ENCODE results near the gene PDIA4. TPM values are rescaled to one million over a fixed set of nuclear protein-coding genes. Genes with fewer than 3 reads are reported as not detected.
"Not testable (repeated sequence)": the region's sequence is repeated elsewhere in the genome, so short reads cannot be mapped to it uniquely, and the experiment has no call there.

PDIA4 gene
- total and polyA plus RNA-seq, 4 experiments from 2014 or later: 82.8 to 125 (median 94.5) TPM

GRCh38 chr7:148979827-148980226 is 48.5 kb downstream of the PDIA4 start:
- Histone ChIP-seq H3K4me1 (ENCODE audit: insufficient read depth, low read length) (peaks cover 13% of the 10 kb centered on the region), H3K9me3 (ENCODE audit: control insufficient read depth in 1 of 2, low read length in 2 of 2) (no peaks in the 10 kb centered on the region), H3K27me3 (ENCODE audit: insufficient read depth, low read length) (no peaks in the 10 kb centered on the region), H3K4me3 (ENCODE audit: low read length in 2 of 2) (no peak overlapping the region), H3K27ac (ENCODE audit: low read depth, low read length) (no peak overlapping the region), H3K36me3 (ENCODE audit: insufficient read depth, low read length) (no peaks in the 10 kb centered on the region)
- POLR2A ChIA-PET (ENCODE audit: partially characterized antibody): no interaction called here
- peaks cover 2 to 5% of the 10 kb centered on the region in 2 donors for H3K27me3 Mint-ChIP-seq
- DNase-seq: peak; percentile 40 to 60 (median 57)
- intact Hi-C loops (cut with micrococcal nuclease): loop anchor here (5.0 to 10.0 kb wide), 2 partner anchors 283 to 285 kb away; partner anchors contain the start of genes CUL1 and ZNF783
- CTCF ChIA-PET (ENCODE audit: partially characterized antibody): no interaction called here
- H3K4me1 Mint-ChIP-seq: peaks cover 25 to 40% (median 34%) of the 10 kb centered on the region in 4 donors
- peak overlapping the region; percentile 40 to 84 (median 58) for H3K27ac Mint-ChIP-seq
- peak overlapping the region; percentile 22 to 71 (median 53) for H3K4me3 Mint-ChIP-seq
- H3K36me3 Mint-ChIP-seq: peaks cover 0 to 8% of the 10 kb centered on the region in 2 donors
- peaks cover 0 to 8% (median 0%) of the 10 kb centered on the region in 8 donors for H3K9me3 Mint-ChIP-seq

DNA sequence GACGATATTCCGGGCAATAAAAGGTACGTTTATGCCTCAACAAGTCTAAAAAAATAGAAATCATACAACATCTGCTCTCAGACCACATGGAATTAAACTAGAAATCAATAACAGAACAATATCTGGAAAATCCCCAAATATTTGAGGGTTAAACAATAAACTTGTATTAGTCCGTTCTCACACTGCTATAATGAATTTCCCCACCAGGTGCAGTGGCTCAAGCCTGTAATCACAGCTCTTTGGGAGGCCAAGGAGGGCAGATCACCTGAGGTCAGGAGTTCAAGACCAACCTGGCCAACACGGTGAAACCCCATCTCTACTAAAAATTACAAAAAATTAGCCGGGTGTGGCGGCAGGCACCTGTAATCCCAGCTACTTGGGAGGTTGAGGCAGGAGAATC is 49.2 kb downstream of the PDIA4 start:
- Mint-ChIP-seq H3K27ac (peak overlapping the region in 4 of 7 donors; percentile 7 to 84 (median 30)), H3K4me3 (peak overlapping the region in 4 of 8 donors; percentile 2 to 45 (median 28))
- H3K9me3 Mint-ChIP-seq: not testable (repeated sequence)

GRCh38 chr7:148978091-148978490 is 50.2 kb downstream of the PDIA4 start:
- Histone ChIP-seq H3K4me1 (ENCODE audit: insufficient read depth, low read length) (no peaks in the 10 kb centered on the region), H3K36me3 (ENCODE audit: insufficient read depth, low read length) (no peaks in the 10 kb centered on the region), H3K27me3 (ENCODE audit: insufficient read depth, low read length) (no peaks in the 10 kb centered on the region), H3K4me3 (ENCODE audit: low read length in 2 of 2) (no peak overlapping the region), H3K9me3 (ENCODE audit: control insufficient read depth in 1 of 2, low read length in 2 of 2) (no peaks in the 10 kb centered on the region), H3K27ac (ENCODE audit: low read depth, low read length) (no peak overlapping the region)
- ChIA-PET POLR2A (ENCODE audit: partially characterized antibody) (no interaction called here), CTCF (ENCODE audit: partially characterized antibody) (no interaction called here)
- Mint-ChIP-seq H3K4me1 (peaks cover 10 to 23% (median 19%) of the 10 kb centered on the region in 4 donors), H3K4me3 (no peak overlapping the region), H3K9me3 (no peaks in the 10 kb centered on the region), H3K36me3 (peaks cover 0 to 3% of the 10 kb centered on the region in 2 donors), H3K27ac (peak overlapping the region in 2 of 7 donors; percentile 14 to 63), H3K27me3 (no peaks in the 10 kb centered on the region)
- no peak for DNase-seq
- intact Hi-C loops (cut with micrococcal nuclease): no loop called here

More for the DNA sequence above, 49.2 kb downstream of the PDIA4 start:
- H3K36me3 ChIP-seq (ENCODE audit: insufficient read depth, low read length); H3K4me1 ChIP-seq (ENCODE audit: insufficient read depth, low read length); intact Hi-C loops (cut with micrococcal nuclease); H3K9me3 ChIP-seq (ENCODE audit: control insufficient read depth in 1 of 2, low read length in 2 of 2); DNase-seq; H3K27me3 ChIP-seq (ENCODE audit: insufficient read depth, low read length); H3K27ac ChIP-seq (ENCODE audit: low read depth, low read length); H3K4me3 ChIP-seq (ENCODE audit: low read length in 2 of 2); POLR2A ChIA-PET (ENCODE audit: partially characterized antibody); H3K36me3 Mint-ChIP-seq; H3K27me3 Mint-ChIP-seq; CTCF ChIA-PET (ENCODE audit: partially characterized antibody): not testable (repeated sequence)
- H3K4me1 Mint-ChIP-seq: peaks cover 17 to 33% (median 27%) of the 10 kb centered on the region in 4 donors

- Histone ChIP-seq H3K4me3 (ENCODE audit: low read length in 2 of 2) (no peak overlapping the region), H3K4me1 (ENCODE audit: insufficient read depth, low read length) (no peaks in the 10 kb centered on the region), H3K9me3 (ENCODE audit: control insufficient read depth in 1 of 2, low read length in 2 of 2) (no peaks in the 10 kb centered on the region), H3K27me3 (ENCODE audit: insufficient read depth, low read length) (no peaks in the 10 kb centered on the region), H3K36me3 (ENCODE audit: insufficient read depth, low read length) (no peaks in the 10 kb centered on the region), H3K27ac (ENCODE audit: low read depth, low read length) (no peak overlapping the region)
- ChIA-PET CTCF (ENCODE audit: partially characterized antibody) (interaction anchor here (0.5 to 3.6 kb wide), 4 partner anchors 12 to 471 kb away, joined by 3 to 15 read pairs (median 3); no protein-coding TSS in a partner anchor), POLR2A (ENCODE audit: partially characterized antibody) (no interaction called here)
- intact Hi-C loops (cut with micrococcal nuclease): no loop called here
- H3K4me3 Mint-ChIP-seq: no peak overlapping the region
- no peak for DNase-seq
- peaks cover 9 to 20% (median 11%) of the 10 kb centered on the region in 4 donors for H3K4me1 Mint-ChIP-seq
- peaks cover 0 to 4% of the 10 kb centered on the region in 2 donors for H3K36me3 Mint-ChIP-seq
- no peaks in the 10 kb centered on the region for H3K9me3 Mint-ChIP-seq
- H3K27me3 Mint-ChIP-seq: peaks cover 0 to 2% of the 10 kb centered on the region in 2 donors
- H3K27ac Mint-ChIP-seq: no peak overlapping the region
Observed at GRCh38 chr7:148975896-148976295, 52.4 kb downstream of the PDIA4 start.

DNA sequence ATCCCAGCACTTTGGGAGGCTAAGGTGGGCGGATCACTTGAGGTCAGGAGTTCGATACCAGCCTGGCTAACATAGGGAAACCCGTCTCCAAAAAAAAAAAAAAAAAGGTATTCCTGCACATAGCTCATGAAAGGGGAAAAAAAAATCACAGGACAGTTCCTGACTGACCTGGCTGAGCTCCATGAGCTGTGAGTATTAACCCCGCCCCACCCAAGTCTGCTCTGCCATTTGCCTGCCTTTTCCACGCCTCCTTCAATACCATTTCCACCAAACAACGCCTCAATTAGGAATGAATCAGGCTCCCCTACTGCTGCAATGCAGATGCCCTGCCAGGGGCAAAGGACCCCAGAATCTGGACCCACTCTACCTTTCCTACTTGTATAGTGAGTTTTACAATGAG is 55.0 kb downstream of the PDIA4 start:
- no peak overlapping the region for H3K27ac Mint-ChIP-seq
- no peak overlapping the region for H3K4me3 ChIP-seq (ENCODE audit: low read length in 2 of 2)
- peaks cover 0 to 4% (median under 1%) of the 10 kb centered on the region in 4 donors for H3K4me1 Mint-ChIP-seq
- DNase-seq: no peak
- ChIA-PET POLR2A (ENCODE audit: partially characterized antibody) (interaction anchor here (0.6 to 0.9 kb wide), 2 partner anchors 9 to 11 kb away, joined by 3 read pairs; no protein-coding TSS in a partner anchor), CTCF (ENCODE audit: partially characterized antibody) (interaction anchor here (1.6 to 3.6 kb wide), 2 partner anchors 10 to 398 kb away, joined by 6 to 15 read pairs; no protein-coding TSS in a partner anchor)
- intact Hi-C loops (cut with micrococcal nuclease): no loop called here
- H3K27me3 Mint-ChIP-seq: peaks cover 0 to 2% of the 10 kb centered on the region in 2 donors
- peaks cover 0 to 4% of the 10 kb centered on the region in 2 donors for H3K36me3 Mint-ChIP-seq
- H3K27me3 ChIP-seq (ENCODE audit: insufficient read depth, low read length): no peaks in the 10 kb centered on the region
- no peak overlapping the region for H3K4me3 Mint-ChIP-seq
- H3K9me3 Mint-ChIP-seq: no peaks in the 10 kb centered on the region
- H3K36me3 ChIP-seq (ENCODE audit: insufficient read depth, low read length): no peaks in the 10 kb centered on the region
- H3K4me1 ChIP-seq (ENCODE audit: insufficient read depth, low read length): no peaks in the 10 kb centered on the region
- no peak overlapping the region for H3K27ac ChIP-seq (ENCODE audit: low read depth, low read length)
- H3K9me3 ChIP-seq (ENCODE audit: control insufficient read depth in 1 of 2, low read length in 2 of 2): no peaks in the 10 kb centered on the region

GRCh38 chr7:148972375-148972774 is 55.9 kb downstream of the PDIA4 start:
- peaks cover 0 to 2% of the 10 kb centered on the region in 2 donors for H3K27me3 Mint-ChIP-seq
- intact Hi-C loops (cut with micrococcal nuclease): no loop called here
- Histone ChIP-seq H3K27ac (ENCODE audit: low read depth, low read length) (no peak overlapping the region), H3K9me3 (ENCODE audit: control insufficient read depth in 1 of 2, low read length in 2 of 2) (no peaks in the 10 kb centered on the region), H3K4me1 (ENCODE audit: insufficient read depth, low read length) (no peaks in the 10 kb centered on the region), H3K36me3 (ENCODE audit: insufficient read depth, low read length) (no peaks in the 10 kb centered on the region), H3K4me3 (ENCODE audit: low read length in 2 of 2) (no peak overlapping the region), H3K27me3 (ENCODE audit: insufficient read depth, low read length) (no peaks in the 10 kb centered on the region)
- POLR2A ChIA-PET (ENCODE audit: partially characterized antibody): no interaction called here
- peak overlapping the region in 3 of 7 donors; percentile 43 to 57 (median 44) for H3K27ac Mint-ChIP-seq
- peaks cover 0 to 4% of the 10 kb centered on the region in 2 donors for H3K36me3 Mint-ChIP-seq
- CTCF ChIA-PET (ENCODE audit: partially characterized antibody): interaction anchor here (1.6 kb wide), 1 partner anchor 398 kb away, joined by 6 read pairs; no protein-coding TSS in a partner anchor
- no peak overlapping the region for H3K4me3 Mint-ChIP-seq
- no peaks in the 10 kb centered on the region for H3K9me3 Mint-ChIP-seq
- H3K4me1 Mint-ChIP-seq: no peaks in the 10 kb centered on the region
- no peak for DNase-seq

DNA sequence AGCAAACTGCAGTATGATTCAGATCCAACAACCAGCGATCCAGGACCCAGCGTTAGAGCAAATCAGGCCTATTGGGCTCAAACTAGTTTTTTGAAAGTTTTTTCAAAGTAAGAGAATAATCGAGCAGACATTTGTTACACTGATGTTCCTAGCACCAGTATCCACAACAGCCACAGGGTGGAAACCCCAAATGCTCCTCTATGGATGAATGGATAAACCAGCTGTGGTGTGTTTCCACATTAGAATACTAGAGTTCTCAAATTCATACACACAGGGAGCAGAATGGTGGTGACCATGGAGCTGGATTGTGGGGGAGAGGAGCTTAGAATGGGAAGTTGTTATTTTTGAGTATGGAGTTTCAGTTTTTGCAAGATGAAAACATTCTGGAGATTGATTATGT is 60.7 kb downstream of the PDIA4 start:
- no peaks in the 10 kb centered on the region for H3K9me3 ChIP-seq (ENCODE audit: control insufficient read depth in 1 of 2, low read length in 2 of 2)
- H3K4me3 ChIP-seq (ENCODE audit: low read length in 2 of 2): no peak overlapping the region
- no peak overlapping the region for H3K27ac ChIP-seq (ENCODE audit: low read depth, low read length)
- Mint-ChIP-seq H3K4me1 (peaks cover 9 to 34% (median 24%) of the 10 kb centered on the region in 4 donors), H3K9me3 (peaks cover 0 to 11% (median 0%) of the 10 kb centered on the region in 8 donors), H3K36me3 (peaks cover 3 to 5% of the 10 kb centered on the region in 2 donors), H3K27ac (no peak overlapping the region), H3K4me3 (no peak overlapping the region), H3K27me3 (peaks cover 0 to 2% of the 10 kb centered on the region in 2 donors)
- intact Hi-C loops (cut with micrococcal nuclease): loop anchor here (10.0 kb wide), 1 partner anchor 703 kb away; no protein-coding TSS in a partner anchor
- DNase-seq: no peak
- H3K4me1 ChIP-seq (ENCODE audit: insufficient read depth, low read length): peaks cover 29% of the 10 kb centered on the region
- H3K36me3 ChIP-seq (ENCODE audit: insufficient read depth, low read length): no peaks in the 10 kb centered on the region
- ChIA-PET POLR2A (ENCODE audit: partially characterized antibody) (no interaction called here), CTCF (ENCODE audit: partially characterized antibody) (interaction anchor here (0.6 to 6.6 kb wide), 11 partner anchors 9 to 464 kb away, joined by 3 to 170 read pairs (median 5); no protein-coding TSS in a partner anchor)
- no peaks in the 10 kb centered on the region for H3K27me3 ChIP-seq (ENCODE audit: insufficient read depth, low read length)
